GM12872 (cell line): ENCODE data around the gene ERGIC1.

Source experiments
- TF ChIP-seq, protein P1 (sequence below): IDR thresholded peaks from 3 replicates; pipeline ENCODE4 v1.5.1; 2011; ENCODE audit warnings: low read depth, mild to moderate bottlenecking, low read length, moderate library complexity; ENCODE audit not compliant: insufficient read depth

Gene ERGIC1

GRCh38 chr5:172990776-172991175 is 156.7 kb downstream of the ERGIC1 start:
- TF ChIP-seq, protein P1, sequence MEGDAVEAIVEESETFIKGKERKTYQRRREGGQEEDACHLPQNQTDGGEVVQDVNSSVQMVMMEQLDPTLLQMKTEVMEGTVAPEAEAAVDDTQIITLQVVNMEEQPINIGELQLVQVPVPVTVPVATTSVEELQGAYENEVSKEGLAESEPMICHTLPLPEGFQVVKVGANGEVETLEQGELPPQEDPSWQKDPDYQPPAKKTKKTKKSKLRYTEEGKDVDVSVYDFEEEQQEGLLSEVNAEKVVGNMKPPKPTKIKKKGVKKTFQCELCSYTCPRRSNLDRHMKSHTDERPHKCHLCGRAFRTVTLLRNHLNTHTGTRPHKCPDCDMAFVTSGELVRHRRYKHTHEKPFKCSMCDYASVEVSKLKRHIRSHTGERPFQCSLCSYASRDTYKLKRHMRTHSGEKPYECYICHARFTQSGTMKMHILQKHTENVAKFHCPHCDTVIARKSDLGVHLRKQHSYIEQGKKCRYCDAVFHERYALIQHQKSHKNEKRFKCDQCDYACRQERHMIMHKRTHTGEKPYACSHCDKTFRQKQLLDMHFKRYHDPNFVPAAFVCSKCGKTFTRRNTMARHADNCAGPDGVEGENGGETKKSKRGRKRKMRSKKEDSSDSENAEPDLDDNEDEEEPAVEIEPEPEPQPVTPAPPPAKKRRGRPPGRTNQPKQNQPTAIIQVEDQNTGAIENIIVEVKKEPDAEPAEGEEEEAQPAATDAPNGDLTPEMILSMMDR = no peak

- TF ChIP-seq, protein P1 = no peak
Observed at GRCh38 chr5:172994405-172994804, 160.4 kb downstream of the ERGIC1 start.

DNA sequence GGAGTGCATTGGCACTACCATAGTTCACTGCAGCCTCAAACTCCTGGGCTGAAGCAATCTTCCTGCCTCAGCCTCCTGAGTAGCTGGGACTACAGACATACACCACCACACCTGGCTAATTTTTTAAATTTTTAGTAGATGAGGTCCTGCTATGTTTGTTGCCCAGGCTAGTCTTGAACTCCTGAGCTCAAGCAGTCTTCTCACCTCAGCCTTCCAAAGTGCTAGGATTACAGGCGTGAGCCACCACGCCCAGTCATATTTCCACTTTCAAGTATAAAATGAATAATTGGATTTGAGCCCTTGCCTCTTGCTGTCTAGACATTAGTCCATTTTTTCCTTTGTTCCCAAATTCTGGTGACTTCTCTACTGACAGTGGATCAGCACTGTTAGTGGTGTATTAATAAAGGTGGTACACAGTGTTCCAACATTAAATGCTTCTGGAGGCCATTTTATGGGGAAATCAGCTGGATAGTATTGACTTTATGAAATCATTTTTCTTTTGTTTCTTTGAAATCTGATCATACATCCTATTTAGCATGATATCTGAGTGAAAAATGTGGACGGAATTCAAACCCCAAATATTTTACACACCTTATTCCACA is 165.4 kb downstream of the ERGIC1 start:
- TF ChIP-seq, protein P1 = no peak

DNA sequence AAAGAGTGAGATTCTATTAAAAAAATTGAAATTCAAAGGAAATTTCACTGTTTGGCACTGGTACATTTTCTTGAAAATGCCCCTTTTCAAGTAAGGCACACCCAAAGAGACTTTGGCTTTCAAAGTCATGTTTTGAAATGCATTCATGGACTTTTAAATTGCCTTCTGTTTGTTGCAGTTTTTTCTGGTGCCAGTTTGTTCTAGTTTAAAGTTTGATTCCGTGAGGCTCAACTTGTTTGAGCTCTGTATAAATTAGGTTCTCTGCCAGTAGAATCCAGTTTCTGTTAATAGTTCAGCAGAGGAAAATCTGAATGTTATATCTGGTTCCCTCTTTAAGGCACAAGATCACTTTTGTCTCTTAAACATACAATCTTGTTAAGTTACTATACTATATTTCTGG is 165.9 kb downstream of the ERGIC1 start:
- TF ChIP-seq, protein P1 = no peak

DNA sequence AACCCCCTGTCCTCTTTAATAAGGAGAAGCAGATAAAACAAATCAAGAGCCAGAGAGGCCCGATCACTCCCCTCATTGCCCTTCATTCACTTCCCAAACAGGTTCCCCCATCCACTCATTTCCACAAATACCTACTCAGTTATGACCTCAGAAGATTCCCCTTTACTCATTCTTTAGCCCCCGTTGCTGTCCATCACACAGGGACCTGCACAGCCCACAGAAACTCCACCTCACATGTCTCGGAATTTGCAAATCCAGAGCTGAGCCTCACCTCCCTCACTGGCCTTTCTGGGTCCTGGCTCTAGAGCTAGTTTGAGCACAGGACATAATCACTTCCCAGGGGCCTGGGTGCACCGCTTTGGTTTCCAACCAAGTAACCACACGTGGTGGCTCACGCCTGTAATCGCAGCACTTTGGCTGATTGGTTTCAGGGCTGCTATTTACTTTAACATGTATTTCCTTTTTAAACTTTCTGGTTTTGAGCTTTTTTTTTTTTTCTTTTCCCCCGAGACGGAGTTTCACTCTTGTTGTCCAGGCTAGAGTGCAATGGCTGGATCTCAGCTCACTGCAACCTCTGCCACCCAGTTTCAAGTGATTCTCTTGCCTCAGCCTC is 167.3 kb downstream of the ERGIC1 start:
- TF ChIP-seq, protein P1 = no peak
